GM19324 (cell line): Measurements from ENCODE around the gene TOR1AIP2.
"Not testable (repeated sequence)": the region's sequence is repeated elsewhere in the genome, so short reads cannot be mapped to it uniquely, and the experiment has no call there.

Experiments used
- ATAC-seq: cut with Tn5 transposase; IDR thresholded peaks from one replicate; pipeline ENCODE4 v1.9.1; 2021; ENCODE audit warnings: mild to moderate bottlenecking, moderate library complexity; ENCODE audit not compliant: unreplicated experiment, low FRiP score

TOR1AIP2 gene

DNA sequence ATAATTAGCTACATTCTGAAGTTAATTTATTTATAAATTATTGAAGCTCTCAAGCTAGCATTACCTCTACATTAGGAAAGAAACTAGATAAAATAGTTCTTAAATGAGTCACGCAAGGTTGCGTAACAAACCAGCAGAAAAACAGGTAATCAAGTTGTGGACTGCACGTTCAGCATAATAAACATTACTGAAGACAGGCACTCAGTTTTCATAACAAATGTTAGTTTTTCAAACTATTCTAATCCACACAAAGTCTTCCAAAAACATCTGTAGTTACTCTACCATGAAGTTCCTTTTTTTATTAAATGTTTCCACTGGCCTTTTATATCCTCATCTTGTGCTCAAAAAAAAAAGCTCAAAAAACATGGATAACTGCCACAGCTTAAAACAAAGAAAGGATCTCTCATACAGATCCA is 1.3 kb downstream of the TOR1AIP2 start:
- no peak for ATAC-seq

DNA sequence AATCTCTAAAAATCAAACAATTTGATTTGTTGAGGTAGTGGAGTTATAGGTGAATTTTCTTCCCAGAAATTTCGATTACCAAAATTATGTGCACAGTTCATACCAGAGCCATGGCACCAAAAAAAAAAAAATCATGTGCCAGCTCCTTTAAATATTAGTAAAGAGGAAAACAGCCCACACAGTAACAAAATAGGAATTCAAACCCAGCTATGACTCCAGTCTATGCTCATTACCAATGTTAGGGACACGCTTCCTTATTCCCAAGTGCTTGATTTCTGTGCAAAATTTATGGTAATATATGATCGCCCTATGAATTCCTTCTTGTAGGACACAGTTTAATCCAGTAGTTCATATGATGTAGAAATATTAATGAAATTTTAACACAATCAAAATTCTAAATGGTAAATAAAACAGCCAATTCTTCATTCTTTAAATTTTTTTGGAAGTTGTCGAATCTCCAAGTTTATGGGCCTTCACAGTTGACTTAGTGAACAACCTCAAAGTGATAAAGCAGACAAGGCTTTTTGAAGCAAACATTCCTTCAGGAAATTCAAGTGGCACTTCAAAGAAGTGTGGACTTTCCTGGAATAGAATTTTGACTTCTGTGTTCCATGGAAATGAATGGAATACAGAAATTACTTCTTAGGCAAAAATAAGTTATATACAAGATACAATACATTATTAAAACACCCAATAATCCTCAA is 1.9 kb downstream of the TOR1AIP2 start:
- ATAC-seq = no peak

DNA sequence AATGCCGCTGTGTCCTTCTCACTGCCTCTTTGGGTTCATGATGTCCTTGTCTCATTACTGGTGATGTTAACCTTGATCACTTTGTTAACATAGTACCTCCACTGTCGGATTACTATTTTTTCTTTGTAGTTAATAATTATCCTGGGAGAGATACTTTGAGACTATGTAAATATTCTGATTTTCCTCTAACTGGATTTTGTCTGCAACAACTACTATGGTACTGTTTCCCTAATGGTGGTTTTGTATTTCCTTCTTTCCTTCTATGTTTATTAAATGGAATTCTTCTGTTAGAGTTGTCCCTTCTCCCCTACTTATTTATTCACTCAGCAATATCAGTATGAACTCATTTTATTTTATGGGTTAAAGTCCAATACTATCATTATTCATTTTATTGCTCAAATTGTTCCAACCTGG is 4.2 kb downstream of the TOR1AIP2 start:
- no peak for ATAC-seq

DNA sequence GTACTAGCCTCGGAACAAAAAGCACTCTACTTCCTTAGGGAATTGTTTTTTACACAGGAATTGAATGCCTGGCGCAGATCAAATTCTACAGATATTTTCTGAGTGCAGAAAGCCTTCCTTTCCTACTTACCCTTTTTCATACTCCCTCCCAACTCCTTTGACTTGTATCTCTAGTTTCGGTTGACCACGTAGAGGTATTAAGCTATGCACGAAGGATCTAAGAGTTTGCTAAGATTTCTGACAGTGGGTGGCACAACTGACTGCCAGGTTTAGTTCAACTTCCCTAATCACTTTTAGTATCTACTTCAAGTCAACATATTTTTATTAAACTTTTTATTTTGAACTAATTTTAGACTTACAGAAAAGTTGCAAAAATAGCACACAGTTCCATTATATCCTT is 5.0 kb downstream of the TOR1AIP2 start:
- ATAC-seq = no peak

DNA sequence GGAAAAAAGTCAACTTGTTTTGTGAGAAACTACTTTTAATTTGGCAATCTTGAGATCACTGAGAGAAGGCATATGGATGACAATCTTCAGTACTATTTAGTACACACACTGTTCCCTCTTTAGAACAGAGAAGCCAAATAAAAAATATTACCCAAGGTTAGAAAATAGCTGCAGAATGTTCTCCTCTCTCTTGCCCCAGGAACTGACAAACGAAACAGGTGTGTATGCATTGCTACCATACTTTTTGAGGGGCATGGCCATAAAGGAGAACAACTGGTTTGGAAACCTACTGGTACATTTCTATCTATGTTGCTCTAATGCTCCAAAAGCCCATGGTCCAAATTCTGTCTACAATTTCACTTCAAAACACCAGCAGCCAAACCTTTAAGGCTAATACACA is 5.7 kb downstream of the TOR1AIP2 start:
- no peak for ATAC-seq

DNA sequence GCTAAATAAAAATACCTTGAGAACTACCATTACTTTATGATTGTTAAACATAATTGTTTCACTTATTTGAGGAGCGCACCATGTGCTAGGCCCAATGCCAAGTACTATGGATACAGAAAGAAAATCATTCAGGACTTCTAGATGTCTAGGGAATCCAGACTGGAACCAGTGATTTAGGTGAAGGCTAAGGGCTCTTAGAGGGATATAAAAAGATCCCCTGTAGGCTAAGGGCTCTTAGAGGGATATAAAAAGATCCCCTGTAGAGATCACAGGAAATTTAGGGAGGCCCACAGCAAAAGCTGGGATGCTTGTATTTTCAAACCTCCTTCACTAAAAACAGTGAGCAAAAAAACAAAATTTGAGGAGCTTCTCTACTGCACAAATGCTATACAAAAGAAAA is 6.7 kb downstream of the TOR1AIP2 start:
- no peak for ATAC-seq

DNA sequence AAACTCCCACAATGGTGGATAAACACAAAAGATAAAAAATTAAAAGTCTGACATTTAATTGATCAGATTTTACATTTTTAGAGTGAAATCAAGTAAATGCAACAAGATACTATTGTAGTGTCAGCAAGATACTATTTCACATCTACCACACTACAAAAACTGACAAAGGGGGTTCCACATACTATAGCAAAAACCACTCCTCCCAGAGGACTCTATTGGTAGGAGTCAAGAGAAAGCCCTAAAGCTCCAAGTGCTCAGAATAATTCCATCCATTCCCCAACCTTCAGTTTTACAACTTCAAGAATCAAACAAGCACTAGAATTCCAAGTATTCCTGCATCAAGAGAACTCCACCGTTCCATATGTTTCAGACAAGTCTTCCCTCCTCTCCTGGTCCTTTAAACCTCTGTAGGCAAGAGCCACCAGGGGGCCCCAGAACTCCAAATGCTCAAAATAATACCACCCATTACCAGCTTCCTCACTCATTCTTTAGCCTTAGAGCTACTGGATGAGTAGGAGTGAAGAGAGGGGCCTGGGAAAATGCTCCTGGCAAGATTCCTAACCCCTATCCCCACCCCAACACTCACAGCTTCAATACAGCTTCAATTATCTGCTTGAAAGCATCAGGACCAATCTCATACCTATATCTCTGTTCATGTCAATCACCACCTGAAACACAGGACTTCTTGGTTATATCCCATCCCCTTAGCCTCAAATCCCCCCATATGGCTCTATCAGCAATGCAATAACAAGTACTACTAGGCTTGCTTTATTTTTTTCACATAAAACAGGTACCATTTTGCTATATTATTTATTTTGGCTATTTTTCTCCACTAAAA is 9.9 kb downstream of the TOR1AIP2 start:
- no peak for ATAC-seq

DNA sequence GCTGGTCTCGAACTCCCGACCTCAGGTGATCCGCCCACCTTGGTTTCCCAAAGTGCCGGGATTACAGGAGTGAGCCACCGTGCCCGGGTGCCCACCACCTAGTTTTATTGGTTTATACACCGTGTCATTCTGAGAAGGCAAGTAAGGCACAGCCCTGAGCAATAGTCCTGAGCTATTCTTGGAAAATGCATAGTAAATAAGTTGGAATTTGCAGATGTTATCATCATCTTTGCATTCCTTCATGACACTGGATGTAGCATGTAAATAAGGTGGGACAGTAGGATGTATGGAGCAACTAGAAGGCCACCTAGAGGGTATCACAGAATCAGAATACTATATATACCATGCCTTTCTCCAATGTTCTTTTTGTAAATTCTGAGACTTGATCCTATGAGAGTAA is 11.0 kb downstream of the TOR1AIP2 start:
- ATAC-seq = no peak

DNA sequence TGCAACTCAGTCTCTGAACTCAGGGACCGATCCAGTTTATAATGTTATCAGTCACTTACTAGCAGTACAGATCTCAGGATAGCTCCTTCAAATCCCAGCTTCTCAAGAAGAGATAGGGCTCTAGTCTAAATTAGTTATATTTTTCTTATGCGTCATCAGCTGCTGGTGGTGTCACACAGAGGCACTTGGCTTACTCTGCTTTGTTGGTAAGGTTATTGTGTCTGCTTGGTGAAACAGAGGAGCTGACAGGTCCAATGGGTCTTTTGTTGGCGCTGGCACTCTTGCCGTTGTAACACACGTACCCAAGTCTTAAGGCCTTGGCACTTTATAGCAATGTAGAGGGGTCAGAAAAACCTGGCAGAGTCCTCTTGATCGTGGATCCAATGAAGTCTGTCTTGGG is 12.2 kb downstream of the TOR1AIP2 start:
- no peak for ATAC-seq

DNA sequence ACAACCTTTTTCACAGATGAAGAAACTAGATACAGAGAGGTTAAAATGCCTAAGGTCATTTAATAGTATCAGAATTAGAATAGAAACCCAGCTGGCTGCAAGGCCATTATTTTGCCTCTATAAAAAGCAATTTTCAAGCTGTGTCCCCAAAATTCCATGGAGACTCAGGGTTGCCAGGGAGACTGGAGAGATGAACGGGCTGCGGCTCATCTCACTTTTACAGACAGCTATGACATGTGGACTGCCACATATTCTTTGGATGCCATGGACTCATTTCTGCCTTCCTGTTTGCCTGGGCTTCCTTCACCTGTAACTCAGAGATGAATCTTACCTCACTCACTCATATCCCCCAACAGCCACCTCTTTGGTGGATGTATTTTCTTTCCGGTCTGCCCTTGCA is 17.0 kb downstream of the TOR1AIP2 start:
- ATAC-seq = no peak

DNA sequence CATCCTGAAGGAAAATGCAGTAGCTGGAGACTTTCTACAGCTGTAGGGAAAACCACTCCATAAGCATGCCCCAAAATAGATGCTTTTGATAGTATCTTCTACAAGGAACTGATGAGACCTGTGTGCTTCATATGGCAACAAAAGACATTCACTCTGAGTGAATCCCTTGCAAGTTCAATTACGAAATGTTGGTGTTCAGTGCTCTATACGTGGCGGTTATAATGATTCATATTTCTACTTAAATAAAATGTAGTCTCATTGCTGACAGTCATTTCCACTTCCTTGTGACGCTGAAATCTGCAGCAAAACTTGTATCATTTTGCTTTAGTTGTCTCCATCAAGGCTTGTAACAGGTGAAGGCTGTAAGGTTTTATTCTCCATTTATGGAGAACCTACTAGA is 20.6 kb downstream of the TOR1AIP2 start:
- no peak for ATAC-seq

DNA sequence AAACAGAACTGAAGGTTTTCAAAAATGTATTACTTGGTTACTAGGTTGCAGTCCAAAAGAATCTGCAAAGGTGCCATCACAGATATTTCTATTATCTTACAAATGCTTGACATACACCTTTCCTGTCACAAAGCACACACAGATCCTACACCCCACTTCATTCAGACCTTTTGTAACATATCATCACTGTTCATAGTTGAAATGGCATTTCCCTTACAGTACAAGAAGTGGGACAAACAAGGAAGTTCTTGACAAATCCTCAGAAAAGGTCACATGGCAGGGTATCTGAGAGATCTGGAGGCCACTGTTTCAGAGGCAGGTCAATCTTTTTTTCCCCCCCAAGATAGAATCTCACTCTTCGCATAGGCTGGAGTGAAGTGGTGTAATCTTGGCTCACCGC is 21.3 kb downstream of the TOR1AIP2 start:
- no peak for ATAC-seq

DNA sequence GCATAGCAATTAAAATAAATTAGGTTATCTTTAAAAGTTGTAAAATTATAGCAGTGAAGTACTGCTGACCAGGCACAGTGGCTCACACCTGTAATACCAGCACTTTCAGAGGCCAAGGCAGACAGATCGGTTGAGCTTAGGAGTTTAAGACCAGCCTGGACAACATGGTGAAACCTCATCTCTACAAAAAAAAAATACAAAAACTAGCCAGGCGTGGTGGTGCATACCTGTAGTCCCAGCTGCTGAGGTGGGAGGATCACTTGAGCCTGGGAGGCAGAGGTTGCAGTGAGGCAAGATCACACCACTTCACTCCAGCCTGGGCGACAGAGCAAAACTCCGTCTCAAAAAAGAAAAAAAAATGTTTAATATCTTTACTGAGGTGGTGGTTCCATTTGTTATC is 21.8 kb downstream of the TOR1AIP2 start:
- ATAC-seq = not testable (repeated sequence)

DNA sequence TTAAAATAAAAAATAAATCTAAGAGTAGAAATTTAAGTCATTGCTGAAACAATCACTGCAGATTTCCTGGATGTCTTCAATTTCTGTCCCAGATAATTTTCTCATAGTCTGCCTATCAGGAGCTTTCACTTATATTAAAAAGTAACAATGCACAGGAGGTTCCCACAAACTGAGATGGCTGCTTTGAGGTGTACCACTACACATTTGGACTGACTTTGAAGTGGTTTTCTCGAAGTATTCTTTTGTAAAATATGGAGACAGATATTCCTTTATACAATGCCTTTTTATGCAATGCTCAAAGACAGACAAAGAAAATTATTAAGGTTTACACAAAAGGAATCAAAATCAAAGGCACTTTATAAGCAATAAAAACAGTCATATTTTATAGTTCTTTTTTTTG is 24.5 kb downstream of the TOR1AIP2 start:
- ATAC-seq = no peak

DNA sequence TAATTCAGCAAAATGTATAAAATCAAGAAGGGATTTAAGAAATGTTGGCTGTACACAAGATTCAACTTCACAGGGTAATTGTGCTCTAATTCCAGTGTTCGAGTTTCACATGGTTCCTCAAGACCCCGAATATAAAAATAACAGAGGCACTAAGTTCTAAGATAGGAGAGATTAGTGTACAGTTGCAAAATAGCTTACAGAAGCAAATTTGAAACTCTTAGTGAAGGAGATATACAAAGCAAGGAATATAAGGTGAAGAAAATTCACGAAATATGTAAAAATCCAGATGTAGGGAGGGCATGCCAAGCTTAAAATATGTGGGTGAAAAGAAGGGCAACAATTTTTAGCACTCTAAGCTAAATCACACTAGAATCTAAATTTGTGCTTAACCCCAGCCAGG is 29.4 kb downstream of the TOR1AIP2 start:
- ATAC-seq = no peak

DNA sequence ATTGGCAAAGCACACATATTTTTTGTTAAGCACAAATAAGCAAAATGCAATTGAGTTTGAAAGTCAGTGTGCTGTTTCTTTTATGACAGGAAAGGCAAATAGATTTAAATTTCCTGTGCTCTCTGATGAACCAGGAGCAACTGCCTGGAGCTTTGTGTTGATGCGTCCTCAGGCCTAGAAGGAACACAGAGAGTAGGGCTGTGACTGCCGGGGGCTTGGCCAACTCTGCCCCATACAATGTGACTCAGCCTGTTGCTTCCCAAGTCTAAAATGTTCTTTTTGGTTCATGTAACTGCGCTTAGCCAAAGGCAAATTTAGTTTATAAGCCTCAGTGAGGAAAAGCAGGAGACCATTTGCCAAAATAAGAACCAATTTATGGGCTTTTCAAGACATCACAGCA is 37.5 kb downstream of the TOR1AIP2 start:
- no peak for ATAC-seq

DNA sequence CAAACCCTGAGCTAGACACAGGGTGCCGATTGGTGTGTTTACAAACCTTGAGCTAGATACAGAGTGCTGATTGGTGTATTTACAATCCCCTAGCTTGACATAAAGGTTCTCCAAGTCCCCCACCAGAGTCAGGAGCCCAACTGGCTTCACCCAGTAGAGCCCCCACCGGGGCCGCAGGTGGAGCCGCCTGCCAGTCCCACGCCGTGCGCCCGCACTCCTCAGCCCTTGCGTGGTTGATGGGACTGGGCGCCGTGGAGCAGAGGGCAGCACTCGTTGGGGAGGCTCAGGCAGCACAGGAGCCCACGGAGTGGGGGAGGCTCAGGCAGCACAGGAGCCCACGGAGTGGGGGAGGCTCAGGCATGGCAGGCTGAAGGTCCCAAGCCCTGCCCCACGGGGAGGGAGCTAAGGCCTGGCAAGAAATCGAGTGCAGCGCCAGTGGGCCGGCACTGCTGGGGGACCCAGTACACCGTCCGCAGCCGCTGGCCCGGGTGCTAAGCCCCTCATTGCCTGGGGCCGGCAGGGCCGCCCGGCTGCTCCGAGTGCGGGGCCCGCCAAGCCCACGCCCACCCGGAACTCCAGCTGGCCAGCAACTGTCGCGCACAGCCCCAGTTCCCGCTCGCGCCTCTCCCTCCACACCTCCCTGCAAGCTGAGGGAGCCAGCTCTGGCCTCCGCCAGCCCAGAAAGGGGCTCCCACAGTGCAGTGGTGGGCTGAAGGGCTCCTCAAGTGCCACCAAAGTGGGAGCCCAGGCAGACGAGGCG is 40.7 kb downstream of the TOR1AIP2 start:
- not testable (repeated sequence) for ATAC-seq

DNA sequence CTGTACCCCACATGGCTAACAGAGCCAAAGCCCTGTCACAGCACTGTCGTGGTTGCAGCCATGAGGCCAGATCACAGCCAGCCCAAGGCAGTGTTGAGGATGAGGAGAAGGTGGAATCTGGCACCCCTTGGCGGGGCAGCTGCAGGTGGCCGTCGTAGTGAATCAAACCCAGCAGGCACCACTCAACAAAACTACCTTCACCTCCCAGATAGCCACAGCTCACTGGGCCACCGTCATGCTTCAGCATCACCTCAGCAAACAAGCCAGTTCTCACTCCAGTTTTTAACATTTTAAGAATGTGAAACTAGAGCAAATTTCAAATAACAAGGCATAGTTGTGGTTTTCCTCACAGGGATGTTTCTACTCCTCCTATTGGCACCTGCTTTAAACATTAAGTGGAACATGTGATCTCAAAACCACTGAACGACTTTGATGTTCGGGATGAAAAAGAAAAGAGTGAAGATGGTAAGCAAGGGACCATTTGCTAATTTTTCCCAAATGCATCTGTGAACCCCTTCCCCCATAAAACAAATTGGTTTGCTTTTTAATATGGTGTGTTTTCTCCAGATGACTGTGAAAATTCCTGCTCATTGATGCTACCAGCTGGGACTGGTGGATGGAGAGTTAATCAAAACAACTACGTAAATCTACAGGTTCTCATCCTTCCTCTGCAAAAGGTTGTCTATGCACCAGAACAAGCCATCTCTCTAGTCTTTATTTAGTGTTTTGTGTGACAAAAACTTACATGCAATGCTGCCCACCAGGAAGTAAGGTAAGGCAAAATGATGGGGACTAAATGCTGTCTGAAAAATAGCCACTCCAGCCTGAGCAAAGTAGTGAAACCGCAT is 45.5 kb downstream of the TOR1AIP2 start:
- no peak for ATAC-seq

DNA sequence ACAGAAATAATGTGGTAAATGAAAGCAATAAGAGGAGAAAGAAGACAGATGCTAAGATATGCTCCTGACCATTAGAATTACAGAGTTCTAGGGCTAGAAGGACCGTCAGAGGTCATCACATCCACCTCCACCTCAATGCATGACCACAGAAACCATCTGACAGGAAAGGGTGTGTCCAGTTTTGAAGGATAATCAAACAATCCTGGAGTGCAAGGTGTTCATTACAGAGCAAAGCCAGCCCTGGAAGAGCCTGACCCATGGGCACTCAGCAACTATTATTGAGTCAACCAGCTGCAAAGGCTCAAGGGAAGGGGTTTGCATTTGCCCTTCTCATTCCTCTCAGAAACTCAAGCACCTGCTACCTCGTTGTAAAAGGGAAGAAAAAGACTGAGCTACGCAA is 46.4 kb downstream of the TOR1AIP2 start:
- no peak for ATAC-seq

DNA sequence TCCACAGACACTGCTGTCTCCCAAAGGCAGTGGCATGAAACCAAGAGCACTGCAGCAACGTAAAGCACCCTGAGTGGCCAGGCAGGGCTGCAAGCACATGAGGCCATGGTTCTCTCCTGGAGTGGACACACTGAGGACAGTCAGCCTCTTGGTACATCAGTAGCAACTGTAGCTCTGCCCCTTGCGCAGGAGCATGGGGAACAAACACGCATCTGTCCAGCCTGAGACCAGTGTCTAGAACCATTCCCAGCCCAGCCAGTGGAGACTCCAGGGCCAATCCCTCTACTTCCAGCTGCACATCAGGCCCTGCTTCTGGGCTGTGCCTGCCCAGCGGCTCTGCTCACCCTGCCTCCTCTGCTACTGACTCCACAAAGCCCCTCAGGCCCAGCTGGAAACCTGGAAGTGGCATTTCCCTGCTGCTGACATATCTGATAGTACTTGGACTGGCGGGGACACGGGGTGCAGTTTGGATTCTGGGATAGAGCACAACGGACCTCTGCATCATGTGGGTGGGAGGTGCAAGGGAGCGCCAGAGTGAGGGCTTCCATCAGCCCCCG is 49.0 kb downstream of the TOR1AIP2 start:
- no peak for ATAC-seq
